Hematopoietic multipotent progenitor cell treated with erythropoietin and hydrocortisone succinate and interleukin-3 and kit ligand, for 6 days (in vitro differentiated cells): ENCODE data around the gene ZNF541.

Source experiments
- DNase-seq: peaks from one replicate; pipeline ENCODE4 v3.0.0-alpha.2; 2015

ZNF541 gene

DNA sequence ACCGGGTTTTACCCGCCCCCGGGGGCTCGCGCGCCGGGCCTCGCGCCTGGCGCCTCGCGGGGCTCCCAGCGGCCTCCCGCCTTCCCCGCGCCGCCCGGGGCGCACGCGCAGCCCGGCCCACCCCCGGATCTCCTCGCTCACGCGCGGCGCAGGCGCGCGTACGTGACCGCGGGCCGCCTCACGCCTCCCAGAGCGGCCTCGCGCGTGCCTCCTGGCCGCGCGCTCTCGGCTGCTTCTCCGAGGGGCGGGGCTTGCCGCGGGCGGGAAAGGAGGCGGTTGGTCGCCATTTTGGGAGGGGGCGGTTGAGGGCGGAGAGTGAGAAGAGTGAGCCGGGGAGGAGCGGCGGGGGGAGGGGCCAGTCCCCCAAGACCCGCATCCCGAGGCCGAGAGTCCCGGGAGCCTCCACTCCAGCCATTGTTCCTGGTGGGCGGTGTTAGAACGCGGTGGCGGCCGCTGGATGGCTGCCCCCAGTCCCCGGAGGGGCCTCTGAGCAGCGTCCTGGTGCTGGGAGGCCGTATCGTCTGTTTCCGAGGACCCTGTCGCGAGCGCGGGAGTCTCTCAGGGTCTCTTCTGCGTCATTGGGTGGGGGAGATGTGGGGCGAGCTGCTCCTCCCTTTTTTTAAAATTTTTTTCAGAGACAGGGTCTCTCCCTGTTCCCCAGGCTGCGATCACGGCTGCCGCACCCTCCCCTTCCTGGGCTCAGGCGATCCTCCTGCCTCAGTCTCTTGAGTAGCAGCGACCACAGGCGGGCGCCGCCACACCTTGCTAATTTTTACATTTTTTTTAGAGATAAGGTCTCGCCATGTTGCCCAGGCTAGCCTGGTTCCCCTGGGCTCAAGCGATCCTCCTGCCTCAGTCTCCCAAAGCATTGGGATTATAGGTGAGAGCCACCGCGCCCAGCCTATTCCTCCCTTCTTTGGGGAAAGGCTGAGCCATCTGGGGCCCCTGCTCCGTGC, at the start of gene ZNF541:
TSS of gene ZNF541 (minus strand) at position 78 of the 956 bp plus-strand sequence. CDS start 17,292 bp downstream, outside the sequence.
- DNase-seq, result peak; percentile 62

DNA sequence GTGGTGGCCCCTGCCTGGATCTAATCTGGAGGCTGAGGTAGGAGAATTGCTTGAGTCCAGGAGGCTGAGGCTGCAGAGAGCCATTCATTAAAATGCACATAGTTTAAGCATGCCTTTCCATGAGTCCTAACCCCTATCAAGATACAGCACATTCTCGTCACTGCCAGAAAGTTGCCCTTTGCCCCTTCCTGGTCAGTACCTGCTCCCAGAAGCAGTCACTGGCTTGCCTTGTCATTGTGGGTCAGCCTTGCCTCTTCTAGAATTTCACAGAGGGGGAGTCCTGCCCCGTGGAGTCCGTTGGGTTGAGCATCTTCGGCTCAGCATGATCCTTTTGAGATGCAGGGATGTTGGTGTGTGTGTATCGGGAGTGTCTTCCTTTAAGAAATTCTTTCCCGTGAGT, 46.8 kb upstream of the ZNF541 start:
- no peak for DNase-seq

- no peak for DNase-seq
Observed at GRCh38 chr19:47618771-47619170, 45.8 kb upstream of the ZNF541 start.

- no peak for DNase-seq
Observed at GRCh38 chr19:47615714-47616113, 42.8 kb upstream of the ZNF541 start.

DNA sequence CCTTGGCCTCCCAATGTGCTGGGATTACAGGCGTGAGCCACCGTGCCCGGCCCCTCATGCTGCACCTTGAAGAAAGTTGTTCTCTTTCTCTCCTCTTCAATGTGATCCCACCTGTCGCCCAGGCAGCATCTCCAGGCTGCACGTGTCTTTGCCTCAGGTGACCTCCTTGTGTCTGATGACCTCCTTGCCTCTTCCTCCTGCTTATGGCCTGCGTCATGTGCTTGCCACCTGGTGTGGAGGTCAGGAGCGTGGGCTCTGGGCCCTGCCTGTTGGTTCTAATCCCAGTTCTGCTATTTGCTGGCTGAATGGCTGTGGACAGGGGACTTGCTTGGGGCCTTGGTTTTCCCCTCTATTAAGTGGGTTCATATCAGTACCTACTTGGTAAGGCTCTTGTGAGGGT, 42.3 kb upstream of the ZNF541 start:
- no peak for DNase-seq

DNA sequence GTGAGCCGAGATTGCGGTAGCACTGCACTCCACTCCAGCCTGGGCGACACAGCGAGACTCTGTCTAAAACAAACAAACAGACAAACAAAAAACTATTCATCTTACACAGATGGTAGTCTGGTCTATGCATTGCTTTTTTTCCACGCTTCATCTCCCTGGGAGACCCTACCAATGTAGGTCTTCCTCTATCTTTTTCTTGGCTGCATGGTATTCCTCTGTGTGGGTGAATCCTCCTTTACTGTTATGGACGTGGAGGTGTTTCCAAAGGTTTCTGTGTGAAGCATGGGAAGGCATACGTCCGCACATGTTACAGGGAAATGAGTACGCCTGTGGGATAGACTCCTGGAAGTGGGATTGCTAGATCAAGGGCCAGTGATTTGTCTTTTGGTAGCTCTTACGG, 41.6 kb upstream of the ZNF541 start:
- no peak for DNase-seq

DNA sequence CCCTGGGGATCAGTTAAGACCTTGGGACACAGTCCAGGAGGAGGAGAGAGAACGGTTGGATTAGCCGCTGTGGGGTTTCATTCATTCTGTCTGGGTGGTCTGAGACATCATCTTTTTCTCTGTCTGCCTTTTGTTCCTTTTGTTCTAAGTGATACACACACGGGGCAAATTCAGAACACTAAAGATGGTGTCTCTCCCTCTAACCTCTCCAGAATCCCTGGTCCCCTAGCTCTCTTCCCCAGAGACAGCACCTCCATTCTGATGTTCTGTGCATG, 41.0 kb upstream of the ZNF541 start:
- DNase-seq, result no peak

DNA sequence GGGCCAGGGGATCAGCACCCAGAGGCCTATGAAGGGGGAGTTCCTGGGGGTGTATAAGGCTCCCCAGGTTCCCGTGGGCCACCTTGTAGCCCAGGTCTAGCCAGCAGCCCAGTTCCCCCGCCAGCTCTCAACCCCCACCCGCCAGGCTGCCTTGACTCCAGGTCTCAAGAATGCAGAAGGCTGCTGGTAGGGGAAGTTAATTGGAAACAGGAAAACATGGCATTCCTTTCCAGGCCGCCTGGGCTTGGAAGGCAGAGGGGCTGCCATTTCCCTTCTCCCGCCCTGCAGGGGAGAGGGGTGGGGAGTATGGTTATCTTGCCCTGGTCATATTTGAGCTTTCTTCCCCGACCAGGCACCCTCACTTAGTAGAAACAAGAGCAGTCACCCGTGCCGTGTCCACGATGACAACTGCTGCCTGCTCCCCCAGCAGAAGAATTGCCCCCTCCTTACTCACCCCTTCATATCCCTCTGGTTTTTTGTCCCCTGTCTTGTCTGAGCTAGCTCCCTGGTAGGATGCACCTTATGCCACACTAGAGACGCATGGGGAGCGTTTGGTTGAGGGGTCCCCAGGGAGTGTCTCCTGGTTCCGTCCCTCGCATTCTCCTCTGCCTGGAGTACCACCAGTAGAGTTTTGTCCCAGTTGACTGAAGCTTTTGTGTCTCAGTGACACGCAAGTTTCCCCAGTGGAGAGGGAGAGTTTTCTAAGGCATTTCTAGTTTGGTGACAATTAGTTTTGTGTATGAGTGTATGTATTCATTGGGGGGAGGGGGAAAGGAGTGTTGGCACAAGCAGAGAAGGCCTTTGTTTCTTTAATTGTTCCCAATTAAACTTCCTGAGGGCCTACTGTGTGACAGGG, 40.4 kb upstream of the ZNF541 start:
- DNase-seq, result no peak

- no peak for DNase-seq
Observed at GRCh38 chr19:47610902-47611301, 38.0 kb upstream of the ZNF541 start.

DNA sequence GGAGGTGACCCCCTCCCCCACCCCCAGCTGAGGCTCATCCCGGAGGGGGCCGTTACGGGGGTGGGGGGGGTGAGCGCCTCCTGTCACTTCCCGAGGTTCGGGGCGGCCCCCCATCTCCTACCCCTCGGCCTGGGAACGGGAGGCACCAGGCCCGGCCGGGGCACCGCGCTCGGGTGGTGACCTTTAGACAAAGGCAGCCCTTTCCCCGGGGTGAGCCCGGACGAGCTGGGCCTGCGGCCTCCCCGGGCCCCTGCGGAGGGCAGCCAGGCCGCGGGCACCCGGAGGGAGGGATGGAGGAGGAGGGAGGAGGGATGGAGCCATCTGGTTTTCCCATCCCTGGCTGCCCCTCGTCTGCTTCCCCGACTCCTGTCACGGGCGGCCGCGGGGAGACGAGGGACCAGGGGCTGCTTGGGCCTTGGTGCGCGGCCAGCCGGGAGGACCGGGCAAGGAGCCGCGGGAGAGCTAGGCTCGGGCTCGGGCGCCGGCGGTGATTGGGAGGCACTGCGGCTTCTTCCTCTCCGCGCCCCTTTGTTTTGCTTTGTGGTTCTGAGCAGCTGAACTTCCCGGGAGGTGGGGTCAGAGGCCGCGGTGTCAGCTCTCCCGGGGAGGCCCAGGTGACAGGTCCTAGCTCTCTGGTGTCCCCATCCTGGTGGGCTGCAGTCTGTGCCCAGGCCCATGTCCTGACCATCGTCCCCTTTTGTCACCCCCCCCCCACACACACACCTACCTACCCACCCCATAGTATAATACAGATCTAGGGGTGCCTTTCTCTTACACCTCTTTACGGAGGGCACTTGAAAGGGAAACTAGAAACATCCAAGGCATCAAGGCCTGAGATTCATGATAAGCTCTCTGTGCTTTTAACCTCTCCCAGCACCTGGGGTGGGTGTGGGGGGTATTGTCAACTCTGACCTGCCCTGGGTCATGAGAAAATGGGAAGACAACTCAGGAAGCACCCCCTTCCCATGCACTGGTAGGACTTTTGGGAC, 37.3 kb upstream of the ZNF541 start:
- DNase-seq, result peak; percentile 72

DNA sequence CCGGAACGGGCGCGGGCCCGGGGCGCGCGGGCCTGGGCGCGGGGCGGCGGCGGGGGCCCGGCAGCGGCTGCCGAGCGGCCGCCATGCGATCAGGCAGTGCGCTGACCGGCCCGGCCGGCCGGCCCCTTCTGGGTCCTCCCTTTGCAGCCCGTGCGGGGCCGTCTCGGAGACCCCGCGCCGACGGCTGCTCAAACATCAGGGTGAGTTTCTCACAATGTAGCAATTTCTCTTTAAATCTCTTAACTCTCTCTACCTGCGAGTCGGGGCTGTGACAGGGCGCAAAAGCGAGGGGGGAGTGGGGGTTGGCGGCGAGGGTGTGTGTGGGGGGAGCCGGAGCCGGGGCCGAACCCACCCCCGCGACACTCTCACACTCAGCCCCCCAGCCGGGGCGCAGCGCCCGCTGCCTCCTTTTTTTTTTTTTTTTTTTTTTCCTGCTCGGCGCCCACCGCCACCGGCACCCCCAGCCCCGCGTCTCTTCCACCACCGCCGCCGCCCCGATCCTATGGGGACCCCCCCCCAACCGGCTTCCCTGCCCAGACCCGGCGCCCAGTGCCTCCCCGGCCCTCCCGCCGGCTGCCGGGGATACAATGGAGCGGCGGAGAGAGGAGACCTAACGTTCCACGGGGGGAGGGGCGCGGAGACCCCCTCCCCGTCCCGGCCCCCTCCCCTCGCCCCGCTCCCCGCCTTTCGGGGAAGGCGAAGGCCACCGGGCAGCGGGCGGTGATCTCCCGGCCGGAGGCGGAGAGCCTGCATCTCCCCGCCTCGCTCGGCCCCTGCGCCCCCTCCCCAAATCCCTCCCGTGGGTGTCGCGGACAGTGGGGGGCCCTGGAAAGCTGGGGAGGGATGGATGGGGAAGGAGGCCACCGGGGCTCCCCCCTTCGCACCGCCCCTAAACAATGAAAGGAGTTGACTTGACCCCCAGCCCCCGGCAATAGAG, 36.3 kb upstream of the ZNF541 start, which contains the start of gene BICRA:
TSS of gene BICRA (plus strand) at position 166 of the 937 bp plus-strand sequence. CDS start 64,441 bp downstream, outside the sequence.
- peak; percentile 91 for DNase-seq

- DNase-seq, result peak; percentile 94
Observed at GRCh38 chr19:47608074-47608918, 35.3 kb upstream of the ZNF541 start.

- no peak for DNase-seq
Observed at GRCh38 chr19:47607564-47608073, 34.7 kb upstream of the ZNF541 start.

- peak; percentile 26 for DNase-seq
Observed at GRCh38 chr19:47603706-47604565, 31.0 kb upstream of the ZNF541 start.

GRCh38 chr19:47601180-47601904, 28.4 kb upstream of the ZNF541 start:
- no peak for DNase-seq

- DNase-seq, result peak; percentile 100
Observed at GRCh38 chr19:47600246-47601179, 27.6 kb upstream of the ZNF541 start.

GRCh38 chr19:47599671-47600245, 26.8 kb upstream of the ZNF541 start:
- DNase-seq, result peak; percentile 25
